ENCODE measurements around the gene CTXN1.
"Not testable (repeated sequence)": the region's sequence is repeated elsewhere in the genome, so short reads cannot be mapped to it uniquely, and the experiment has no call there.

CTXN1 gene

GRCh38 chr19:7898967-7899366, 27.0 kb downstream of the CTXN1 start:
- DNase-seq, result no peak

DNA sequence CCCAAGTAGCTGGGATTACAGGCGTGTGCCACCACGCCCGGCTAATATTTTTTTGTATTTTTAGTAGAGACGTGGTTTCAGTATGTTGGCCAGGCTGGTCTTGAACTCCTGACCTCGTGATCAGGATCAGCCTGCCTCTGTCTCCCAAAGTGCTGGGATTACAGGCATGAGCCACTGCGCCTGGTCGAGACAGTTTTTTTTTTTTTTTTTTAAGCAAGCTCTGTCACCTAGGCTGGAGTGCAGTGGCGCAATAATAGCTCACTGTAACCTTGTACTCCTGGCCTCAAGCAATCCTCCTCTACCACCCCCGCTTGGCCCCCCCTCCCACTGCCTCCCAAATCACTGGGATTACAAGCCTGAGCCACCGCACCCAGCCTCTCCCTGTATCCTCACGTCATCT, 28.6 kb downstream of the CTXN1 start:
- no peak for DNase-seq

DNA sequence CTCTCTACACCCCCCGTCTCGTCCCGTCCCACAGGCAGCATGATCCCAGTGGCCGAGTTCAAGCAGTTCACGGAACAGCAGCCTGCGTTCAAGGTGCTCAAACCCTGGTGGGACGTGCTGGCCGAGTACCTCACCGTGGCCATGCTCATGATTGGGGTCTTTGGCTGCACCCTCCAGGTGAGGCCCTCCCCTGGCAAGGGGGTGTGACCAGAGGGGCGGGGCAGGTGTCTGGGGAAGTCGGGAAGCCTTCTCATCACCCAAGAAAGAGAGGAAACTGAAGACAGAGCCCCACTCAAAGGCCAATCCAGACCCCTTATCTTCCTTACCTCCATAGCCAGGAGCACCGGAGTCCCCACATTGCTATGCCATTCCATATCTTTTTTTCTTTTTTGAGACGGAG, 30.4 kb downstream of the CTXN1 start:
- no peak for DNase-seq

DNA sequence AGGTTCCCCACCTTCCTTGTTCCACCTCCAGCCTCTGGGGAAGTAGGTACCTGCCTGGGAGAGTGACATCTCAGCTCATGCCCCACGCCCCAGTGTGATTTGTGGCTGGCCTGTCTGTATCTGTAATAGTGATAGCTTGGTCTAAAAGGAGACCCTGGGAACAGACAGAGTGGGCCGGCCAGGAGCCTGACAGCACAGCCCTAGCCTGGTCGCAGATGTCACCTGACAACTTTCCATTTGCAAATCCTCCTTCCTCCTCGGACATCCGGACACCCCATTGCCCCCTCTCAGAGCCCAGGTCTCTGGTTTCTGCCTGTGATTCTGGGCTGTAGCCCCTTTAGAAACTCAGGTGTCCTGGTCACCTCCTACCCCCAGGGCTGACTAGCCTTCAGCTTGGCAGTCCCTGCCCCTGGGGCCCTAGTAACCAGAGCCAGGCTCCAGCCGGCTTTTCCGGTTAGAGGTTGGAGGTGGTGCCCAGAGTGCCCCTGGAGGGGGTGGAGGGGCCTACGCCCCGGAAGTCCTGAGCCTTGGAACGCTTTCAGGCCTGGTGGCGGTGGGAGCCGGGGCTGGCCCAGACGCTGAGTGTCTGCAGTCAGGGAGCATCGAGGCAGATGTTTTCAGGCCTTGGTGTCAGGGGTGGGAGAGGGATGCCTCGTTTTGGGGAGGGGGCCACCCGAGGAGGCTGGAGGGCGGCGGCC, 31.2 kb downstream of the CTXN1 start:
- DNase-seq, result no peak

DNA sequence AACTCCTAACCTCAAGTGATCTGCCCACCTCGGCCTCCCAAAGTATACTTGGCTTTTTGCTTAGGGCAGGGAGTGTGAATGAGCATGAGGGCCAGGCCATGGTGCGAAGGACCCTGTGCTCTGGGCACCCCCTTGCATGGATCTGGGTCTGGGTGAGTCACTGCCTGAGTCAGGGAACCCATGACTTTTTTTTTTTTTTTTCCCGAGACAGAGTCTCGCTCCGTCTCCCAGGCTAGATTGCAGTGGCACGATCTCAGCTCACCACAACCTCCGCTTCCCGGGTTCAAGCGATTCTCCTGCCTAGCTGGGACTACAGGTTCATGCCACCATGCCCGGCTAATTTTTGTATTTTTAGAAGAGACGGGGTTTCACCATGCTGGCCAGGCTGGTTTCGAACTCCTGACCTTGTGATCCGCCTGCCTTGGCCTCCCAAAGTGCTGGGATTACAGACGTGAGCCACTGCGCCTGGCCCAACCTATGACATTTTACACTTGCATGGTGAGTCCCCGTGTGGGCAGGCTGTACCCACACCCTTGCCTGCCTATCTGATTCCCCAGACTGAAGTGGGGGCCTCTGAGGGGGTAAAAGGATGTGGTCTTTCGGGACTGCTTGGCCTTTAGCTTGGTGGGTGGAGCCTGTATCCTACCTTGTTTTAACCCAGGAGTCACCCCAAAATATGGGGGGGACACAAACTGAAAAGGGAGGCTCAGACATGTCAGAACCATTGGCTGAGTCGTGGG, 32.4 kb downstream of the CTXN1 start:
- DNase-seq, result not testable (repeated sequence)

DNA sequence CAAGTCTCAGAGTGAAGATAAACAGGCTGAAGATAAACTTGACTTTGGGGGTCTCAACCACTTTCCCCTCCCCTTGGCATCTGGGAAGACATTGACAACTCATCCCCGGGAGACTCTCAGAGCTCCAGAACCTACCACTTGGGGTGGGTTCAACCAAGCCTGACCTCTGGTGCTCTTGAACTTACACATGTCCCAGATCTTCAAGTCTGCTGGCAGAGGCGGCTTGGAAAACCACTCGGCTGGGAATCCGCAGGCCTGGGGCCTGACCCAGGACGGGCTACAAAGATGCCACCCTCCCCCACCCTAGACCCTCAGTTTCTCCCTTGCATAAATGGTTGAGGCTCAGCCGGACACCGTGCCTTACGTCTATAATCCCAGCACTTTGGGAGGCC, 37.1 kb downstream of the CTXN1 start:
- no peak for DNase-seq

- no peak for DNase-seq
Observed at GRCh38 chr19:7888145-7888825, 37.6 kb downstream of the CTXN1 start, which contains the start of gene LRRC8E. Gene LRRC8E (plus strand): TSS chr19:7888510. CDS start chr19:7895604, 7,094 bp downstream.

- peak in 1 of 2 experiments; percentile 15 for DNase-seq
Observed at GRCh38 chr19:7887408-7888144, 38.4 kb downstream of the CTXN1 start.

GRCh38 chr19:7885818-7886217, 40.1 kb downstream of the CTXN1 start:
- DNase-seq, result no peak

- DNase-seq, result peak; percentile 16 to 18
Observed at GRCh38 chr19:7883796-7884570, 42.0 kb downstream of the CTXN1 start.

- no peak for DNase-seq
Observed at GRCh38 chr19:7883105-7883504, 42.8 kb downstream of the CTXN1 start.

DNA sequence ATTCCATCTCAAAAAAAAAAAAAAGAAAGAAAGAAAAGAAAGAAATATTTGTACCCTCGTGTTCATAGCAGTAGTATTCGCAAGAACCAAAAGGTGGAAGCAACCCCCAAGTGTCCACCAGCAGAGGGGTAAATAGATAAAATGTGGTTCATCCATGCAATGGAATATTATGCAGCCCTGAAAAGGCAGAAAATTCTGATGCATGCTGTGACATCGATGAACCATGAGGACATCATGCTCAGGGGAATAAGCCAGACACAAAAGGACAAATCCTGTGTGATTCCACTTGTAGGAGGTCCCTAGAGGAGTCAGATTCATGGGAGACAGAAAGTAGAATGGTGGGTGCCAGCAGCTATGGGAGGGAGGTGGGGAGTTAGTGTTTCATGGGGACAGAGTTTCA, 44.0 kb downstream of the CTXN1 start:
- no peak for DNase-seq

- no peak for DNase-seq
Observed at GRCh38 chr19:7879836-7880235, 46.1 kb downstream of the CTXN1 start.

GRCh38 chr19:7879111-7879807, 46.7 kb downstream of the CTXN1 start:
- no peak for DNase-seq

GRCh38 chr19:7877249-7877836, 48.6 kb downstream of the CTXN1 start:
- DNase-seq, result no peak

DNA sequence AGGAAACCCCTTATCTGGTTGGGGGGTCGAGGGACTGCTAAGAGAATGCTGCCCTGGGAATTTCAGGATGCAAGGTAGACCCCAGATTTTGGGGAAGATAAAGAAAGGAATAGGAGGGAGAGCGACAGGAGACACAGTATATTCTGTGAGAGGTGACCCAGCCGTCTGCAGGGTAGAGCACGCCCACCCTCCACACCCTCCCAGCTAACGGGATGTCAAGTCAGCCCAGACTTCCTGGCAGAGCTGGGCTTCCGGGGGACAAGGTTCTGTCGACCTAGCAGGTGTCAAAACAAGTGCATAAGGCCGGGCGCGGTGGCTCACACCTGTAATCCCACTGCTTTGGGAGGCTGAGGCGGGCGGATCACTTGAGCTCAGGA, 51.0 kb downstream of the CTXN1 start:
- no peak for DNase-seq

Data from Kasumi-1 (cell line).